ENCODE results near the gene CCNA2. TPM values are rescaled to one million over a fixed set of nuclear protein-coding genes. Genes with fewer than 3 reads are reported as not detected.
A peak's percentile ranks its signal among the peaks of the same experiment; 100 is the strongest.

Gene CCNA2
- total and polyA plus RNA-seq, 4 donors: 1.4 to 8.8 (median 1.8) TPM

DNA sequence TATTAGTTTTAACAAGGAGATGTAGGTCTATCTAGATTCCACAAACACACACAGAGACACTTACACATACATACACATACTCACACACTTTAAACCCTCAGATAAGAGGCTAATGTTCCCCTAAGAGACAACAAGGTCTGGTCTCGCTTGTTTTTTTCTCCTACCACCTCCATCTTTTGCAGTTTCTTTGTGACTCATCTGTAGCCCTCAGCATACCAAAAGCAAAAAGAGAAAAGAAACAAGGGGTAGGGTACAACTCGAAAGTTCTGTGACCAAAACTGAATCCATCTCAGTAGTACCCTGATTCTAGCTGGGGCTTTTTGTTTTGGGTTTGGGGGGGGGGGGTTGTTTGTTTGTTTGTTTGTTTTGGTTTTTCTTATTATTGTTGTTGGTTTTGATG, 34.8 kb downstream of the CCNA2 start:
- H3K27ac ChIP-seq (ENCODE audit: low read depth in 1 of 2, low read length in 1 of 2): no peak overlapping the region
- 87 to 96% methylated on average over 2 of the region's 2 CpGs for WGBS, 2 donors
- ATAC-seq (ENCODE audit: insufficient read depth, low FRiP score) (no peak), DNase-seq (no peak)
- H3K27me3 ChIP-seq (ENCODE audit: control insufficient read depth in 3 of 3, insufficient read depth in 3 of 3, low read length in 2 of 3): no peaks in the 10 kb centered on the region
- TF ChIP-seq, protein P1, sequence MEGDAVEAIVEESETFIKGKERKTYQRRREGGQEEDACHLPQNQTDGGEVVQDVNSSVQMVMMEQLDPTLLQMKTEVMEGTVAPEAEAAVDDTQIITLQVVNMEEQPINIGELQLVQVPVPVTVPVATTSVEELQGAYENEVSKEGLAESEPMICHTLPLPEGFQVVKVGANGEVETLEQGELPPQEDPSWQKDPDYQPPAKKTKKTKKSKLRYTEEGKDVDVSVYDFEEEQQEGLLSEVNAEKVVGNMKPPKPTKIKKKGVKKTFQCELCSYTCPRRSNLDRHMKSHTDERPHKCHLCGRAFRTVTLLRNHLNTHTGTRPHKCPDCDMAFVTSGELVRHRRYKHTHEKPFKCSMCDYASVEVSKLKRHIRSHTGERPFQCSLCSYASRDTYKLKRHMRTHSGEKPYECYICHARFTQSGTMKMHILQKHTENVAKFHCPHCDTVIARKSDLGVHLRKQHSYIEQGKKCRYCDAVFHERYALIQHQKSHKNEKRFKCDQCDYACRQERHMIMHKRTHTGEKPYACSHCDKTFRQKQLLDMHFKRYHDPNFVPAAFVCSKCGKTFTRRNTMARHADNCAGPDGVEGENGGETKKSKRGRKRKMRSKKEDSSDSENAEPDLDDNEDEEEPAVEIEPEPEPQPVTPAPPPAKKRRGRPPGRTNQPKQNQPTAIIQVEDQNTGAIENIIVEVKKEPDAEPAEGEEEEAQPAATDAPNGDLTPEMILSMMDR (IDR thresholded peaks at IDR 0.05; ENCODE audit: control extremely low read depth, extremely low read depth): no peak
- H3K4me1 ChIP-seq (ENCODE audit: control insufficient read depth in 5 of 5, insufficient read depth in 5 of 5, low read length in 5 of 5): peaks cover 0 to 1% (median 0%) of the 10 kb centered on the region in 5 donors
- H3K9ac ChIP-seq (ENCODE audit: insufficient read depth in 1 of 2, low read length in 2 of 2): no peak overlapping the region
- peaks cover 0 to 4% (median 0%) of the 10 kb centered on the region in 4 donors for H3K9me3 ChIP-seq (ENCODE audit: control insufficient read depth in 4 of 4, insufficient read depth in 3 of 4, low read length in 3 of 4)
- no peak overlapping the region for H3K4me3 ChIP-seq
- no peaks in the 10 kb centered on the region for H3K36me3 ChIP-seq (ENCODE audit: control insufficient read depth in 4 of 4, insufficient read depth in 4 of 4, low read length in 4 of 4)

DNA sequence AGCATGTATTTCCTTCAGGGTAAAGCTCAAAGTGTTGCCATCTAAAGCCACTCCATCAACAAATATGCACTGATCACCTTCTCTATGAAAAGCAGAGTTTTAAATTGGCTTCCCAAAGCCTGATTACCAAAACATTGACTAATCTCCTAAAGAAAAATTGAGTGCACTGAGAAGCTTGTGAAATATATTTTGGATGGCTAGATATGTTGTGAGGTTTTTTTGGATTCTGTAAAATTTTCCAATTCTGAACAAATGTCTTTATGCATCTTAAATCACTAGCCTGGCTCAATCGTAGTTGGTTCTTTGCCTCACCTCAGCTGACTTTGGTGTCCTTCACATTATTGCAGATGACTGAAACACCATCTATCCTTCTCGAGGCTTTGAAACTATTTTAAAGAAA, 37.5 kb downstream of the CCNA2 start:
- Histone ChIP-seq H3K4me1 (ENCODE audit: control insufficient read depth in 5 of 5, insufficient read depth in 5 of 5, low read length in 5 of 5) (peaks cover 0 to 1% (median 0%) of the 10 kb centered on the region in 5 donors), H3K36me3 (ENCODE audit: control insufficient read depth in 4 of 4, insufficient read depth in 4 of 4, low read length in 4 of 4) (no peaks in the 10 kb centered on the region), H3K9me3 (ENCODE audit: control insufficient read depth in 4 of 4, insufficient read depth in 3 of 4, low read length in 3 of 4) (peaks cover 0 to 4% (median 0%) of the 10 kb centered on the region in 4 donors), H3K27me3 (ENCODE audit: control insufficient read depth in 3 of 3, insufficient read depth in 3 of 3, low read length in 2 of 3) (no peaks in the 10 kb centered on the region), H3K4me3 (no peak overlapping the region), H3K9ac (ENCODE audit: insufficient read depth in 1 of 2, low read length in 2 of 2) (no peak overlapping the region), H3K27ac (ENCODE audit: low read depth in 1 of 2, low read length in 1 of 2) (no peak overlapping the region)
- ATAC-seq (ENCODE audit: insufficient read depth, low FRiP score): no peak
- TF ChIP-seq, protein P1 (IDR thresholded peaks at IDR 0.05; ENCODE audit: control extremely low read depth, extremely low read depth): no peak
- no peak for DNase-seq
- 86 to 88% methylated on average over 2 of the region's 2 CpGs for WGBS, 2 donors

GRCh38 chr4:121785479-121785878, 38.2 kb downstream of the CCNA2 start:
- H3K9me3 ChIP-seq (ENCODE audit: control insufficient read depth in 4 of 4, insufficient read depth in 3 of 4, low read length in 3 of 4): peaks cover 0 to 4% (median 0%) of the 10 kb centered on the region in 4 donors
- H3K27me3 ChIP-seq (ENCODE audit: control insufficient read depth in 3 of 3, insufficient read depth in 3 of 3, low read length in 2 of 3): no peaks in the 10 kb centered on the region
- TF ChIP-seq, protein P1 (IDR thresholded peaks at IDR 0.05; ENCODE audit: control extremely low read depth, extremely low read depth): no peak
- H3K27ac ChIP-seq (ENCODE audit: low read depth in 1 of 2, low read length in 1 of 2): peak overlapping the region; percentile 53 to 57
- DNase-seq (no peak), ATAC-seq (ENCODE audit: insufficient read depth, low FRiP score) (no peak)
- H3K36me3 ChIP-seq (ENCODE audit: control insufficient read depth in 4 of 4, insufficient read depth in 4 of 4, low read length in 4 of 4): no peaks in the 10 kb centered on the region
- no peak overlapping the region for H3K4me3 ChIP-seq
- no peak overlapping the region for H3K9ac ChIP-seq (ENCODE audit: insufficient read depth in 1 of 2, low read length in 2 of 2)
- WGBS, 2 donors: 79 to 86% methylated on average over 4 of the region's 4 CpGs
- H3K4me1 ChIP-seq (ENCODE audit: control insufficient read depth in 5 of 5, insufficient read depth in 5 of 5, low read length in 5 of 5): peaks cover 0 to 1% (median 0%) of the 10 kb centered on the region in 5 donors

DNA sequence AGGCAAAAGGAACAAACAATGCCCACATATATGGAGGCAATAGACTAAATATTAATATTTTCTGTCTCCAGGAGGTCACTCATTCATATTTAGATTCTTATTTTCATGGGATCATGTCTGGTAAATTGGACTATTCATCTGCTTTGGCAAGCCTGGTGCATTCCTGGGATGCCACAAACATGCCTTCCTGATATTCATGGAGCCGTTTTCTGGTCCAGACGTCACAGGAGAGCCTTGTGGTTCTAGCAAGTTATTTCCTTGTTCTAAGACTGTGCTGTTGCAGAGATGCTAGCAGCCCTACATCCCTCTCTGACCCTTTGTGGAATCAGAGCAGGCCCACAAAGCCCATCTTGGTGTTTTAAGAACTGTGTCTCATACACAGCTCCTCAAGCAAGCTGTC, 38.7 kb downstream of the CCNA2 start:
- WGBS, 2 donors: 37 to 67% methylated on average over 2 of the region's 2 CpGs
- ATAC-seq (ENCODE audit: insufficient read depth, low FRiP score): peak; percentile 41
- H3K36me3 ChIP-seq (ENCODE audit: control insufficient read depth in 4 of 4, insufficient read depth in 4 of 4, low read length in 4 of 4): no peaks in the 10 kb centered on the region
- H3K9me3 ChIP-seq (ENCODE audit: control insufficient read depth in 4 of 4, insufficient read depth in 3 of 4, low read length in 3 of 4): peaks cover 0 to 4% (median 0%) of the 10 kb centered on the region in 4 donors
- no peaks in the 10 kb centered on the region for H3K27me3 ChIP-seq (ENCODE audit: control insufficient read depth in 3 of 3, insufficient read depth in 3 of 3, low read length in 2 of 3)
- DNase-seq: no peak
- TF ChIP-seq, protein P1 (IDR thresholded peaks at IDR 0.05; ENCODE audit: control extremely low read depth, extremely low read depth): no peak
- no peak overlapping the region for H3K4me3 ChIP-seq
- H3K4me1 ChIP-seq (ENCODE audit: control insufficient read depth in 5 of 5, insufficient read depth in 5 of 5, low read length in 5 of 5): peaks cover 0 to 1% (median 0%) of the 10 kb centered on the region in 5 donors
- no peak overlapping the region for H3K9ac ChIP-seq (ENCODE audit: insufficient read depth in 1 of 2, low read length in 2 of 2)
- peak overlapping the region in 1 of 2 donors; percentile 57 for H3K27ac ChIP-seq (ENCODE audit: low read depth in 1 of 2, low read length in 1 of 2)
